BJ (cell line): ENCODE measurements around the gene FMN2. TPM values are rescaled to one million over a fixed set of nuclear protein-coding genes. Genes with fewer than 3 reads are reported as not detected.
A peak's percentile ranks its signal among the peaks of the same experiment; 100 is the strongest.

Experiments used
- CTCF ChIA-PET: fragments of 350-600 bp; formaldehyde crosslinking; extraction: SDS; loops from one replicate; lab custom pipeline; 2021; ENCODE audit warnings: antibody characterized with exemption, inconsistent platforms; lab: Yijun Ruan, JAX
- POLR2A ChIA-PET: fragments of 300-600 bp; sonication (Branson Sonifier 250); formaldehyde crosslinking; extraction: SDS; loops from one replicate; lab custom pipeline; 2021; ENCODE audit warnings: antibody characterized with exemption; lab: Charles Lee
- DNase-seq: peaks from one replicate; pipeline ENCODE4 v3.0.0-alpha.2; 2011; ENCODE audit warnings: low read depth
- H3K27me3 ChIP-seq: 2 replicates; pipeline ENCODE4 v1.6.0; 2011; ENCODE audit warnings: low read length; ENCODE audit not compliant: control insufficient read depth, insufficient read depth
- H3K36me3 ChIP-seq: 2 replicates; pipeline ENCODE4 v1.5.1; 2011; ENCODE audit warnings: low read length; ENCODE audit not compliant: control insufficient read depth, insufficient read depth
- H3K4me3 ChIP-seq: 2 replicates; pipeline ENCODE4 v1.5.1; 2011; ENCODE audit warnings: low read depth, mild to moderate bottlenecking, control low read depth, low read length
- CTCF ChIP-seq: IDR thresholded peaks from 2 replicates; pipeline ENCODE4 v1.5.1; 2011; ENCODE audit warnings: low read depth, mild to moderate bottlenecking, control low read depth, inconsistent platforms, low read length, moderate library complexity; ENCODE audit not compliant: insufficient read depth
- polyA minus RNA-seq: library from RNA; depleted of rRNA, polyadenylated mRNA; stranded (reverse); fragments of >200 nt; gene quantifications from 2 replicates; pipeline ENCODE4 v1.2.3, GENCODE V29; 2011; rRNA and poly(A)+ RNA removed
- polyA plus RNA-seq: library from polyadenylated mRNA; depleted of rRNA; stranded (reverse); fragments of >200 nt; gene quantifications from 2 replicates; pipeline ENCODE4 v1.2.3, GENCODE V29; 2011; rRNA removed

The FMN2 gene
- polyA plus RNA-seq (14.6 and 29.1 TPM in 2 replicates), polyA minus RNA-seq (24.8 and 31.3 TPM in 2 replicates)

- CTCF ChIA-PET, result interaction anchor here (0.8 to 4.6 kb wide), 9 partner anchors 15 to 78 kb away, joined by 3 to 27 read pairs (median 3); no protein-coding TSS in a partner anchor
- DNase-seq, result no peak
- no peak for TF ChIP-seq CTCF
- Histone ChIP-seq H3K36me3 (no peaks in the 10 kb centered on the region), H3K27me3 (no peaks in the 10 kb centered on the region), H3K4me3 (peak within 1 kb of the TSS; percentile 65)
- POLR2A ChIA-PET, result interaction anchor here (0.6 to 1.2 kb wide), 3 partner anchors 61 to 646 kb away, joined by 3 to 4 read pairs (median 3); no protein-coding TSS in a partner anchor
Measured at GRCh38 chr1:240091614-240092300, at the start of gene FMN2. Gene FMN2 (plus strand): TSS chr1:240091883. CDS start chr1:240092110, 227 bp downstream.

DNA sequence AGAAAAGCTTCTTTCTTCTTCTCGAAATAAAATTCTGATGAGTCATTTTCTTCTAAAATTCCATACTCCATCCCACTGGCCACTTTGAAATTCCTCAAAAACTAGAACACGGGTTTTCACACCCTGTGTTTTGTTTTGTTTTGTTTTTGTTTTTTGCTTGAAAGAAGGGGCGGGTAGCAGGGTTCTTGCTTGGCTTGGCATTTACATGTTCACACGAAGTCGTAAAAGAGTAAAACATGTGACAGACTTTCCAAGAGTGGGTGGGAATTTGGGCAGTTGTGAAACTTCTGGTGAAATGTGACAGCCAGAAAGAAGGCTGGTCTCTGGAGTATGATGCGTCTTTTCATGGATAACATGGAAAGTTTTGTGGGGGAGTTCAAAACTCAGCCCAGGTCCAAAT, 47.1 kb upstream of the FMN2 start:
- Histone ChIP-seq H3K27me3 (no peaks in the 10 kb centered on the region), H3K36me3 (no peaks in the 10 kb centered on the region), H3K4me3 (no peak overlapping the region)
- no peak for TF ChIP-seq CTCF
- POLR2A ChIA-PET, result no interaction called here
- DNase-seq, result peak; percentile 27
- CTCF ChIA-PET, result interaction anchor here (1.2 kb wide), 1 partner anchor 22 kb away, joined by 3 read pairs; no protein-coding TSS in a partner anchor

DNA sequence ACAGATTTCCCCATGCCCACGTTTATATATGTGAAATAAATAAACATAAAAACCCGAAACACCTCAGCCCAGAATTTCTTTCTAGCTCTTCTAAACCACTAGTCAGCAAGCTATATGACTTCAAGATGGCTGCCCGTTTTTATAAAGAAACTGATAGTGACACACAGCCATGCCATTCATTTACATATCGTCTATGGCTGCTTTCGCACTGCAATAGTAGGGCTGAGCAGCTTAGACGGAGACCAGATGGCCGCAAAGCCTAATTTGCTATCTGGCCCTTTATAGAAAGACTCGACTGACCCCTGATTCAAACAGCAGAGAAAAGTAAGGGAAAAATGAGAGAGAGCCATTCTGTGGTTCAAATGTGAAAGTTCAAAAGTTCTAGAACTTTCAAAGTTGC, 45.7 kb upstream of the FMN2 start:
- Histone ChIP-seq H3K27me3 (no peaks in the 10 kb centered on the region), H3K36me3 (no peaks in the 10 kb centered on the region), H3K4me3 (no peak overlapping the region)
- DNase-seq, result no peak
- CTCF ChIA-PET, result interaction anchor here (1.2 kb wide), 1 partner anchor 21 kb away, joined by 3 read pairs; no protein-coding TSS in a partner anchor
- POLR2A ChIA-PET, result no interaction called here
- TF ChIP-seq CTCF, result no peak

DNA sequence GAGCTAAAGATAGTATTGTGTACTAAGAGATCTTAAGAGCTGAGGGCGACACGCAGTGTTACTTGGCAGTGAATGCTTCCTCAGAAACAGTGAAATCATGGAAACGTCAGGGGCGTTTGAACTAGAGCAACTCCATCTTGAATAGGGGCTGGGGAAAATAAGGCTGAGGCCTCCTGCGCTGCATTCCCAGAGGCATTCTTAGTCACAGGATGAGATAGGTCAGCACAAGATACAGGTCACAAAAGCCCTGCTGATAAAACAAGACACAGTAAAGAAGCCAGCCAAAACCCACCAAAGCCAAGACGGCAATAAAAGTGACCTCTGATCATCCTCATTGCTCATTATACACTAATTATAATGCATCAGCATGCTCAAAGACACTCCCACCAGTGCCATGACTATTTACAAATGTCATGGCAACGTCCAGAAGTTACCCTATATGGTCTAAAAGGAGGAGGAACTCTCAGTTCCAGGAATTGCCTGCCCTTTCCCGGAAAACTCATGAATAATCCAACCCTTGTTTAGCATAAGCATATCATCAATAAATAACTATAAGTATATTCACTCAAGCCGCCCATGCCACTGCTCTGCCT, 37.5 kb upstream of the FMN2 start:
- H3K36me3 ChIP-seq, result no peaks in the 10 kb centered on the region
- ChIA-PET POLR2A (no interaction called here), CTCF (no interaction called here)
- H3K27me3 ChIP-seq, result no peaks in the 10 kb centered on the region
- no peak for DNase-seq
- H3K4me3 ChIP-seq, result no peak overlapping the region
- TF ChIP-seq CTCF, result no peak

DNA sequence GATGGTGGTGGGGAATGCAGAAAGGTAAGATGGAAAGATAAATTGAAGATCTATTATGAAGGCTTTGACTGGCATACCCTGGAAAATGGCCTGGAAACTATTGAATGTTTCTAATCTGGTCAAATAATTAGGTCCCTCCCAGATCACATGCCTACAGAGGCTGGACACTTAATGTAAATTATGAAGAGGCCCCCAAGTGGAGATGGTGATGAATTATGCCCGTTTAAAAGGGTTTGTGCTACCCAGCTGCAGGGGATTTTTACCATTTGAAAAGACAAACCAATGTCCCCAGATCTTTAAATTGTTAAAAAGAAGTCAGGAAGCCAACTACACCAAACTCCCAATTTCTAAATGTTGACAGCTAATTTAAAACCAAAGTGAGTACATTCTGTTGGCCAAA, 35.7 kb upstream of the FMN2 start:
- ChIA-PET POLR2A (no interaction called here), CTCF (no interaction called here)
- H3K36me3 ChIP-seq, result no peaks in the 10 kb centered on the region
- DNase-seq, result no peak
- no peak overlapping the region for H3K4me3 ChIP-seq
- no peaks in the 10 kb centered on the region for H3K27me3 ChIP-seq
- TF ChIP-seq CTCF, result no peak
